Measurements from ENCODE around the gene TSPO2.

GRCh38 chr6:41002168-41002567 lies 40.1 kb upstream of the TSPO2 start:
- TF ChIP-seq POLR2A (IDR thresholded peaks at IDR 0.05) (no peak), POLR2AphosphoS5 (IDR thresholded peaks at IDR 0.05) (no peak)
- TF ChIP-seq, protein P1, sequence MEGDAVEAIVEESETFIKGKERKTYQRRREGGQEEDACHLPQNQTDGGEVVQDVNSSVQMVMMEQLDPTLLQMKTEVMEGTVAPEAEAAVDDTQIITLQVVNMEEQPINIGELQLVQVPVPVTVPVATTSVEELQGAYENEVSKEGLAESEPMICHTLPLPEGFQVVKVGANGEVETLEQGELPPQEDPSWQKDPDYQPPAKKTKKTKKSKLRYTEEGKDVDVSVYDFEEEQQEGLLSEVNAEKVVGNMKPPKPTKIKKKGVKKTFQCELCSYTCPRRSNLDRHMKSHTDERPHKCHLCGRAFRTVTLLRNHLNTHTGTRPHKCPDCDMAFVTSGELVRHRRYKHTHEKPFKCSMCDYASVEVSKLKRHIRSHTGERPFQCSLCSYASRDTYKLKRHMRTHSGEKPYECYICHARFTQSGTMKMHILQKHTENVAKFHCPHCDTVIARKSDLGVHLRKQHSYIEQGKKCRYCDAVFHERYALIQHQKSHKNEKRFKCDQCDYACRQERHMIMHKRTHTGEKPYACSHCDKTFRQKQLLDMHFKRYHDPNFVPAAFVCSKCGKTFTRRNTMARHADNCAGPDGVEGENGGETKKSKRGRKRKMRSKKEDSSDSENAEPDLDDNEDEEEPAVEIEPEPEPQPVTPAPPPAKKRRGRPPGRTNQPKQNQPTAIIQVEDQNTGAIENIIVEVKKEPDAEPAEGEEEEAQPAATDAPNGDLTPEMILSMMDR (IDR thresholded peaks at IDR 0.05) = no peak

Data from prostate gland (tissue), 2 donors.